Activated T-cell treated with anti-CD3 and anti-CD28 coated beads for 24 hours (primary cell): ENCODE data around the gene LRCH3.
"Not testable (repeated sequence)": the region's sequence is repeated elsewhere in the genome, so short reads cannot be mapped to it uniquely, and the experiment has no call there.

Source experiments
- DNase-seq: peaks from one replicate; pipeline ENCODE4 v3.0.0-alpha.2; 2020; ENCODE audit warnings: low read depth

Gene LRCH3

GRCh38 chr3:197927578-197927977, 136.5 kb downstream of the LRCH3 start:
- not testable (repeated sequence) for DNase-seq

GRCh38 chr3:197936819-197937384, 145.8 kb downstream of the LRCH3 start:
- no peak for DNase-seq
